RWPE2 (cell line): ENCODE measurements around the gene DAAM2.

Experiments used
- ATAC-seq: fragments of 200-7000 bp; cut with Tn5 transposase; 3 replicates; pipeline ENCODE4 v1.9.1; 2021; ENCODE audit warnings: low read depth
- DNase-seq: peaks from one replicate; pipeline ENCODE4 v3.0.0-alpha.2; 2020; ENCODE audit warnings: low spot score
- H3K27ac ChIP-seq: fragments of 450-650 bp; 2 replicates; pipeline ENCODE4 v1.5.1; 2017; ENCODE audit warnings: mild to moderate bottlenecking; ENCODE audit not compliant: poor library complexity, severe bottlenecking
- H3K27me3 ChIP-seq: fragments of 250-450 bp; sonication (Bioruptor Pico); 2 replicates; pipeline ENCODE4 v1.5.1; 2021; ENCODE audit warnings: mild to moderate bottlenecking, moderate library complexity; ENCODE audit not compliant: insufficient read depth, poor library complexity, severe bottlenecking
- H3K36me3 ChIP-seq: fragments of 250-450 bp; sonication (Bioruptor Pico); 2 replicates; pipeline ENCODE4 v1.5.1; 2020; ENCODE audit warnings: low read depth, mild to moderate bottlenecking, moderate library complexity
- H3K4me1 ChIP-seq: fragments of 250-450 bp; sonication (Bioruptor Pico); 2 replicates; pipeline ENCODE4 v1.5.1; 2021; ENCODE audit warnings: mild to moderate bottlenecking, moderate library complexity; ENCODE audit not compliant: insufficient read depth, poor library complexity, severe bottlenecking
- H3K4me3 ChIP-seq: fragments of 250-450 bp; sonication (Bioruptor Pico); 2 replicates; pipeline ENCODE4 v1.5.1; 2021; ENCODE audit warnings: mild to moderate bottlenecking, moderate library complexity; ENCODE audit not compliant: severe bottlenecking
- H3K9me3 ChIP-seq: fragments of 250-450 bp; sonication (Bioruptor Pico); 2 replicates; pipeline ENCODE4 v1.5.1; 2021; ENCODE audit warnings: mild to moderate bottlenecking, moderate library complexity; ENCODE audit not compliant: severe bottlenecking
- CTCF ChIP-seq: fragments of 450-650 bp; IDR thresholded peaks from one replicate; pipeline ENCODE4 v1.5.1; 2017; ENCODE audit warnings: mild to moderate bottlenecking, moderate library complexity; ENCODE audit not compliant: poor library complexity, severe bottlenecking

Gene DAAM2

DNA sequence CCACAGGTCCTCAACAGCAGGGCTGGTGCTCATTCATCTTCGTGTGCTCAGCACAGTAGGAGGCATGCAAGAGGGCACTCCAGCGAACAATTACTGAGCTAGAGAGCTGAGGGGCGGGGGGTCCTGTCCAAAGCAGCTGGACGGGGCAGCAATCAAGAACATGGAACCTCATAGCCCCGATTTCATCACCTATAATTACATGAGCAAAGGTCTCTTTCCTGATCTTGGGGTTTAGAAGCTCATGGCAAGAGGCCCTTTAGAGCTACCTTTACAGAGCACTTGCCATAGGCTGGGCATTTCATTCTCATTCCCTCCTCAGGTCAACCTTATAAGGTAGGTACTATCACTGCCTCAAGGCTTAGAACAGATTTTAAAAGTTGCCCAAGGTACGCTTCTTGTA is 131.7 kb downstream of the DAAM2 start:
- no peak overlapping the region for H3K27ac ChIP-seq
- ATAC-seq, result no peak
- no peaks in the 10 kb centered on the region for H3K27me3 ChIP-seq
- H3K9me3 ChIP-seq, result peaks cover 2% of the 10 kb centered on the region
- no peak for TF ChIP-seq CTCF
- no peak overlapping the region for H3K4me3 ChIP-seq
- H3K36me3 ChIP-seq, result no peaks in the 10 kb centered on the region
- H3K4me1 ChIP-seq, result peaks cover 10% of the 10 kb centered on the region
- DNase-seq, result no peak

DNA sequence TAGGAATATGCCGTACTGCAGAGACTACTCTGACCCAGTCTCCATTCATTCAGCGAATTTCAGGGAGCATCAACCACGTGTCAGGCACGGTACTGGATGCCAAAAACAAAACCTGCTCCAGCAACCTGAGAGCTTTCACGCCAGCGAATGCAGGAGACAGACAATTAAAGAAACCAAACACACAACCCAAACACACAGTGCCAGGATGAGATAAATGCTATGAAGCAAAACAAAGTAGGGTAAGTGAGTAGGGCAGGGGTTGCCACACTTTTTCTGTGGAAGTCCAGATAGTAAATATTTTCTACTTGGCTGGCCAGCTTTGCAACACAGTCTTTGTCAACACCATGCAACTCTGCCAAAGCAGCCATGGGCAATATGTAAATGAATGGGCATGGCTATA is 132.1 kb downstream of the DAAM2 start:
- ATAC-seq (no peak), DNase-seq (no peak)
- no peak overlapping the region for H3K27ac ChIP-seq
- H3K36me3 ChIP-seq, result no peaks in the 10 kb centered on the region
- peaks cover 2% of the 10 kb centered on the region for H3K9me3 ChIP-seq
- TF ChIP-seq CTCF, result no peak
- H3K27me3 ChIP-seq, result no peaks in the 10 kb centered on the region
- no peak overlapping the region for H3K4me3 ChIP-seq
- peaks cover 10% of the 10 kb centered on the region for H3K4me1 ChIP-seq

GRCh38 chr6:39925191-39925930 is 133.2 kb downstream of the DAAM2 start:
- Histone ChIP-seq H3K4me1 (peaks cover 16% of the 10 kb centered on the region), H3K27me3 (no peaks in the 10 kb centered on the region), H3K27ac (no peak overlapping the region), H3K9me3 (peaks cover 2% of the 10 kb centered on the region), H3K4me3 (no peak overlapping the region), H3K36me3 (no peaks in the 10 kb centered on the region)
- no peak for ATAC-seq
- no peak for TF ChIP-seq CTCF
- no peak for DNase-seq

DNA sequence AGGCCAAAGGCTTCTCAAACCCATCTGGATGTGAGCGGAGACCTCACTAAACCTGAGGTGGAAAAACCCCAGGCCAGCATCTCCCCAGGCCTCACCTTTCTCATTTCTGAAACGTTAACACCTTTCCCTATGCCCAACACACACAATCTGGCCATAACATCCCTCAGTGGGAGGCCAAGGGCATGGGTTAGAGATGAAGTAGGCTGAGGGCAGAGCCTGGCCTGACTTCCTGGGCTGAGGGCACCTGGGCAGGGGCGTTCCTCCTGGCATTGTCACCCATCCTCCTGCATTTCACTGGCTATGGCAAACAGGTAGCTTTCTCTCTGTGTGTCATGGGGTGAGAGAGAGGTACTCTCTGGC is 133.7 kb downstream of the DAAM2 start:
- H3K36me3 ChIP-seq, result no peaks in the 10 kb centered on the region
- H3K4me1 ChIP-seq, result peaks cover 18% of the 10 kb centered on the region
- no peak overlapping the region for H3K27ac ChIP-seq
- no peak for ATAC-seq
- no peaks in the 10 kb centered on the region for H3K27me3 ChIP-seq
- DNase-seq, result no peak
- no peak for TF ChIP-seq CTCF
- peaks cover 2% of the 10 kb centered on the region for H3K9me3 ChIP-seq
- no peak overlapping the region for H3K4me3 ChIP-seq

- peaks cover 2% of the 10 kb centered on the region for H3K9me3 ChIP-seq
Measured at GRCh38 chr6:39926668-39927067, 134.5 kb downstream of the DAAM2 start.

More at GRCh38 chr6:39926668-39927067, 134.5 kb downstream of the DAAM2 start:
- Histone ChIP-seq H3K27ac (peak overlapping the region; percentile 48), H3K36me3 (no peaks in the 10 kb centered on the region), H3K4me1 (peaks cover 18% of the 10 kb centered on the region), H3K27me3 (no peaks in the 10 kb centered on the region), H3K4me3 (no peak overlapping the region)
- ATAC-seq, result peak; percentile 39; the same call in 2 of the 3 replicates
- no peak for DNase-seq
- TF ChIP-seq CTCF, result no peak
